Spleen (tissue), 11 donors: ENCODE results near the gene HERPUD1. TPM values are rescaled to one million over a fixed set of nuclear protein-coding genes. Genes with fewer than 3 reads are reported as not detected.
A peak's percentile ranks its signal among the peaks of the same experiment; 100 is the strongest.

Source experiments
- DNase-seq: peaks from one replicate; pipeline ENCODE4 v3.0.0-alpha.2; 2020
- H3K27ac ChIP-seq, 8 donors: fragments of 200-600 bp; sonication (generic) in 7 of 8; 1 replicate in 4 of 8; 2 replicates in 4 of 8; pipeline versions ENCODE4 v1.5.0 to v1.8.0; 2016 to 2021; ENCODE audit warnings: inconsistent platforms in 4 of 8, mild to moderate bottlenecking in 4 of 8, moderate library complexity in 1 of 8
- H3K27me3 ChIP-seq, 7 donors: fragments of 200-600 bp; sonication (generic) in 6 of 7; replicated peaks in 1 of 7; 1 replicate in 4 of 7; 2 replicates in 3 of 7; pipeline versions ENCODE4 v1.5.0 to v1.8.0; 2016 to 2021; ENCODE audit warnings: inconsistent platforms in 3 of 7, mild to moderate bottlenecking in 1 of 7
- H3K36me3 ChIP-seq, 6 donors: fragments of 200-600 bp; sonication (generic) in 5 of 6; 1 replicate in 4 of 6; 2 replicates in 2 of 6; pipeline versions ENCODE4 v1.5.0 to v1.8.0; 2016 to 2021; ENCODE audit warnings: inconsistent platforms in 2 of 6
- H3K4me1 ChIP-seq, 6 donors: fragments of 200-600 bp; sonication (generic) in 5 of 6; 1 replicate in 3 of 6; 2 replicates in 3 of 6; pipeline versions ENCODE4 v1.5.0 to v1.8.0; 2016 to 2021; ENCODE audit warnings: inconsistent platforms in 3 of 6
- H3K4me3 ChIP-seq, 8 donors: fragments of 200-600 bp; sonication (generic) in 7 of 8; 1 replicate in 4 of 8; 2 replicates in 4 of 8; pipeline versions ENCODE4 v1.5.0 to v1.8.0; 2016 to 2021; ENCODE audit warnings: inconsistent platforms in 4 of 8, mild to moderate bottlenecking in 4 of 8, moderate library complexity in 2 of 8
- H3K9me3 ChIP-seq, 8 donors: fragments of 200-600 bp; sonication (generic) in 7 of 8; 1 replicate in 4 of 8; 2 replicates in 4 of 8; pipeline versions ENCODE4 v1.5.0 to v1.8.0; 2016 to 2021; ENCODE audit warnings: inconsistent platforms in 4 of 8
- CTCF ChIP-seq, 11 experiments: fragments of 200-600 bp in 7 of 11; fragments of 450-650 bp in 4 of 11; sonication (generic) in 4 of 11; IDR thresholded peaks in 8 of 11; conservative IDR thresholded peaks in 3 of 11; 1 replicate in 7 of 11; 2 replicates in 4 of 11; pipeline versions ENCODE4 v1.4.0 to v1.8.0; 2016 to 2021; ENCODE audit warnings: antibody characterized with exemption in 11 of 11, inconsistent platforms in 4 of 11, mild to moderate bottlenecking in 1 of 11
- POLR2A ChIP-seq, 3 donors: fragments of 450-650 bp; IDR thresholded peaks; one replicate each; pipeline ENCODE4 v1.5.1; 2017; ENCODE audit warnings: antibody characterized with exemption in 3 of 3, mild to moderate bottlenecking in 1 of 3
- POLR2AphosphoS5 ChIP-seq, 3 donors: sonication (generic); formaldehyde crosslinking; IDR thresholded peaks; one replicate each; pipeline ENCODE4 v1.5.1; 2017; ENCODE audit warnings: antibody characterized with exemption in 3 of 3
- WGBS, 5 donors: extraction: QIAGEN DNeasy Blood & Tissue Kit in 3 of 5; methylation state at CpG; one replicate each; pipeline versions ENCODE4 v1.1.5 to v1.1.7; 2013 to 2018; 5-methylcytosine and 5-hydroxymethylcytosine counted together
- intact Hi-C: fragments of 100-400 bp; cut with DNase I; formaldehyde crosslinking; loops from one replicate; pipeline ENCODE4 v1.15.0; 2023; ENCODE audit warnings: low total_unique reads
- polyA plus RNA-seq, 3 donors: library from polyadenylated mRNA; stranded (reverse); fragments of 200-250 nt; gene quantifications; one replicate each; pipeline ENCODE4 v1.2.1, GENCODE V29; 2013
- total RNA-seq, 7 donors: library from RNA; depleted of rRNA in 3 of 7; stranded (reverse); fragments of >200 nt in 3 of 7; fragmentation: NEBNext Ultra II Directional in 4 of 7; extraction: Animal tissue kit (Norgen Biotek cat#: 25700) in 4 of 7; gene quantifications; one replicate each; pipeline versions ENCODE4 v1.1.0 to v1.2.1, GENCODE V29; 2016 to 2021
- donor health status: healthy with polysubstance abuse.
- donor health status: DM: no; HTN: no; CAD: no; lungs with moderate emphysema.
- donor health status: DM: no; HTN: no; CAD: no.
- donor health status: Bipolar disorder and iron deficiency.
- donor health status: healthy.
- donor health status: DM: no; HTN: no; CAD: no.
- donor health status: DM: yes; HTN: yes; CAD: no.

HERPUD1 gene
- total and polyA plus RNA-seq, 10 donors: 84.1 to 370 (median 193) TPM

- H3K4me1 ChIP-seq: peaks cover 0 to 10% (median 6%) of the 10 kb centered on the region in 6 donors
- no peaks in the 10 kb centered on the region for H3K27me3 ChIP-seq
- H3K36me3 ChIP-seq: no peaks in the 10 kb centered on the region
- H3K27ac ChIP-seq: peak overlapping the region in 1 of 8 donors; percentile 33
- DNase-seq: no peak
- WGBS, 5 donors: 96 to 98% (median 97%) methylated on average over 5 of the region's 5 CpGs
- no peaks in the 10 kb centered on the region for H3K9me3 ChIP-seq
- TF ChIP-seq POLR2A (IDR thresholded peaks at IDR 0.05) (no peak), CTCF (IDR thresholded peaks at IDR 0.05 in 8 of 11, conservative IDR thresholded peaks at IDR 0.05 in 3 of 11) (no peak), POLR2AphosphoS5 (IDR thresholded peaks at IDR 0.05) (no peak)
- no peak overlapping the region for H3K4me3 ChIP-seq
- intact Hi-C loops: no loop called here
Measured at GRCh38 chr16:56889206-56889605, 42.7 kb upstream of the HERPUD1 start.

- 80 to 83% (median 81%) methylated on average over 11 of the region's 11 CpGs for WGBS, 5 donors
- Histone ChIP-seq H3K4me3 (no peak overlapping the region), H3K4me1 (peaks cover 0 to 10% (median 6%) of the 10 kb centered on the region in 6 donors), H3K9me3 (no peaks in the 10 kb centered on the region), H3K27me3 (no peaks in the 10 kb centered on the region), H3K27ac (no peak overlapping the region), H3K36me3 (no peaks in the 10 kb centered on the region)
- intact Hi-C loops: no loop called here
- no peak for DNase-seq
- no peak for TF ChIP-seq POLR2A (IDR thresholded peaks at IDR 0.05)
- no peak for TF ChIP-seq CTCF (IDR thresholded peaks at IDR 0.05 in 8 of 11, conservative IDR thresholded peaks at IDR 0.05 in 3 of 11)
- no peak for TF ChIP-seq POLR2AphosphoS5 (IDR thresholded peaks at IDR 0.05)
Measured at GRCh38 chr16:56891685-56892084, 40.3 kb upstream of the HERPUD1 start.

GRCh38 chr16:56892705-56893104, 39.2 kb upstream of the HERPUD1 start:
- Histone ChIP-seq H3K4me3 (no peak overlapping the region), H3K27ac (no peak overlapping the region), H3K36me3 (no peaks in the 10 kb centered on the region), H3K4me1 (peaks cover 0 to 15% (median 6%) of the 10 kb centered on the region in 6 donors), H3K27me3 (no peaks in the 10 kb centered on the region), H3K9me3 (no peaks in the 10 kb centered on the region)
- TF ChIP-seq POLR2A (IDR thresholded peaks at IDR 0.05) (no peak), POLR2AphosphoS5 (IDR thresholded peaks at IDR 0.05) (no peak), CTCF (IDR thresholded peaks at IDR 0.05 in 8 of 11, conservative IDR thresholded peaks at IDR 0.05 in 3 of 11) (no peak)
- 85 to 93% (median 88%) methylated on average over 13 to 14 of the region's 14 CpGs for WGBS, 5 donors
- DNase-seq: no peak
- intact Hi-C loops: no loop called here

DNA sequence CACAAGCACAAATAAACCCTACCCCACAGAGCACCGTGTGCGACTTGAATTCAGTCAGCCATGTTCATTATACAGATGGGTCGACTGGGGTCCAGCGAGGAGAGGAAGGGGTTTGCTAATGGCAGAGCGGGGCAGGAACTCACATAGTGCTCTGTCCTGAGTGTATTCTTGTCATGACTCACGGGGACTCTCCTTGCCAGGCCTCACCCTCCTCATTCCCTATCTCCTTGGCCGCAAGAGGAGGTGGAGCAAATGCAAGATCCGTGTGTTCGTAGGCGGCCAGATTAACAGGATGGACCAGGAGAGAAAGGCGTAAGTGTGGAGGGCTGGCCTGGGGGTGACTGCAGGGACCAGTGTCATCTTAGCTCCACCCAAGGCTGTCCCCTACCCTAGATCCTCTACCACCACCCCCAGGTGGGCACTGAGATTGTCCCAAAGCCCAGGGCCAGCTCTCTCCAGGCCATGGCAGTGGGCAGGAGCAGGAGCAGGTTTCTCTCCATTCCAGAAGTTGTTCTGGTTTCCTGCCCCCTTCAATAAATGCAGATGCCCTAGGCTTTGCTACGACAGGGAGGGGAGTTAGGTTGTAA, 37.5 kb upstream of the HERPUD1 start:
- intact Hi-C loops: no loop called here
- no peaks in the 10 kb centered on the region for H3K27me3 ChIP-seq
- no peak overlapping the region for H3K4me3 ChIP-seq
- H3K9me3 ChIP-seq: no peaks in the 10 kb centered on the region
- no peak overlapping the region for H3K27ac ChIP-seq
- no peak for TF ChIP-seq POLR2A (IDR thresholded peaks at IDR 0.05)
- TF ChIP-seq CTCF (IDR thresholded peaks at IDR 0.05 in 8 of 11, conservative IDR thresholded peaks at IDR 0.05 in 3 of 11): no peak
- TF ChIP-seq POLR2AphosphoS5 (IDR thresholded peaks at IDR 0.05): no peak
- no peak for DNase-seq
- 90 to 95% (median 93%) methylated on average over 12 of the region's 12 CpGs for whole genome bisulfite sequencing, 5 donors
- no peaks in the 10 kb centered on the region for H3K36me3 ChIP-seq
- peaks cover 0 to 17% (median 5%) of the 10 kb centered on the region in 6 donors for H3K4me1 ChIP-seq
